GM19438 (cell line): Measurements from ENCODE around the gene TBCEL.
"Not testable (repeated sequence)": the region's sequence is repeated elsewhere in the genome, so short reads cannot be mapped to it uniquely, and the experiment has no call there.

Source experiments
- ATAC-seq: cut with Tn5 transposase; IDR thresholded peaks from one replicate; pipeline ENCODE4 v1.9.1; 2021; ENCODE audit warnings: low read depth; ENCODE audit not compliant: unreplicated experiment

TBCEL gene

DNA sequence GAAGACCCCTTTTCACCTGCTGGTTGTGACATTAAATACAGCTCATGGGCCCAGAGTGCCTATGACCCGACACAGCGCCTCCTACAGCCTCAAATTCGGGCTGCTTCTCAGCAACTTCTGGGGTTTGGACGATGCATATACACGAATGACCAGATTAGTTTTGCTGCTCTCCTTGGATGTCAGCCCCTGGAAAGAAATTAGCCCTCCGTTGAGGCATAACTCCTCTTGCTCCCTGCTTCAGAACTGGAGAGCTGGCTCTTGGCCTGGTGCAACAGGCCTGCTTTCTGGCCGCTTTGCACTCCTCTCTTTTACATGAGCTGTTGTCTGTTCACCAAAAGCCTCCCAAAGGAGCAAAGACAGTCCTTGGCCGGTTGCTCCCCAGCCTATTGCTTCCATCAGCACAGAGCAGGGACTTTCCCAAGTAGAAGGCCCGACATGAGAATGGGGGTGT lies 80.4 kb downstream of the TBCEL start:
- ATAC-seq = no peak

DNA sequence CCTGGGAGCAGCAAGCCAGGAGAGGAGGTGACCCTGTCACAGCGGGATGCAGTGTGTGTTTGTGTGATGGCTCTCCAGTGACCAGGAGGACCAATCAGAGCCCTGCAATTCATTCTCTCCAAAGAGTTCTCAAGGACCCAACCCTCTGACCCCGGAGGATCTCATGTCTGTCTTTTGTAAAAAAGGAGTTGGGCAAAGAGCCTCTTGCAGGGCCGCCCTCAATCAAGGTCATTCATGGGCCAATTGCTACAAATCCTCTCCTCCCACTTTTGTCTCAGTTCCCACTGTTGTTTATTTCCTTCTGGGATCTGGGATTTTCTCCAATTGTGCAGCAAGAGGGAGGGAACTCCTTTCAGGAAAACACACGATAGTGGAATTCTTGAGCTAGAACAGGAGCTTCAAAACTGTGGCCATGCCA lies 81.2 kb downstream of the TBCEL start:
- ATAC-seq = no peak

DNA sequence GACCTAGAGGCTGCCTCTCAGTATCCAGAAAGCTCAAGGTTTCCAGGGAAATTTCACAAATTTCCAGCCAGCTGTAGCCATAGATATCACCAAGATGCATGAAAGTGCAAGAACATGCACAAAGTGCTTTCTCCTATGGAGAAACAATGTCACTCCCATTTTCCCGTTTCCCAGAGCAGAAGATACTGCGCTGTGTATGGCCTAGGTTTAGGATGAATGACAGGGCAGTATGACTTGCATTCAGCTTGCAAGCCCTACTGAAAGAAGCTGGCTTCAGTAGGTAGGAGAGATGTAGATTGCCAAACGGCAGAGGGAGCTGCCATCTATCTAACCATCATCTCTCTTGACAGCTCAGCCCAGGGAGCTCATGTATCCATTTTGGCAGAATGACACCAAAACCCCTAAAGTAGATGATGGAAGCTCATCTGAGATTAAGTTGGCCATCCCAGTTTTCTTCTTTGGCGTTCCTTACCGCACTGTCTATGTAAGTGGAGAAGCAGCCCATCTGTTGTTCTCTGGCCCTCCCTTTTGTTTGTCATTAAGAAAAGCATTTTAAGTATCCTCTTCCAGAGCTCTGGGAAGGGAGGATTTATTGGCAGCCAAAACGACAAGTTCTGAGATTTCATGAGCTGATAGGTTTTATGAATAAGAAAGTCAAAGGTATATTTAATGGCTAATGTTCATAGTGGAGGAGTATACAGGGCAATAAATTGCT lies 81.7 kb downstream of the TBCEL start:
- ATAC-seq = no peak

DNA sequence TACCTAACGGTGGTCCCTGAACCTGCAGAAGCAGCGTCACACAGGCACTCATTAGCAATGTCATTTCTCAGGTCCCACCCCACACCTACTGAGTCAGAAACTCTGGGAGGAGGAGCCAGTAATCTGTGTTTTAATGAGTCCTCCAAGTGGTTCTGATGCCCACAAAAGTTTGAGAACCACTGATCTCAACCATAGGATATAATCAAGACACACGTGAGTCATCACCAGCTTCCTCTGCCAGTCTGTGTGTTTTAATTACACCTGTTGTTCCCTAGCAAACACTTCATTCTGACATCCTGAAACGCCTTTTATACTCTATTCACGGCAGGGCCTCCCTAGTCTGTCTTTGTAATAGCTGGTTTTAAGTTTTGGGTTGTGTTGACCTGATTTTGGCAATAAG lies 82.9 kb downstream of the TBCEL start:
- no peak for ATAC-seq

DNA sequence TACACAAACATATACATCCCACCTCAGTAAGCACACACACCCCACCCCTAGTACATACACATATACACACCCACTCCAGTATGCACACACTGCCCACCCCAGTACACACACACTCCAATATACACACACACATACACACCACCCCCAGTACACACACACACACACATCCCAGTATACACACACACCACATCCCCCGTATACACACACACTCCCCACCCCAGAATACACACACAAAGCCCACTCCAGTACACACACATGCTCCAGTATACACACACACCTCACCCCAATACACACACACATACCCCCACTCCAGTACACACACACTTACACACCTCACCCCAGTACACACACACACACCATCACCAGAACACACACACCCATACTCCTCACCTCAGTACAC lies 84.5 kb downstream of the TBCEL start:
- ATAC-seq = no peak

GRCh38 chr11:121109471-121109870 lies 85.6 kb downstream of the TBCEL start:
- no peak for ATAC-seq

GRCh38 chr11:121109916-121110586 lies 86.1 kb downstream of the TBCEL start:
- ATAC-seq = no peak

GRCh38 chr11:121110871-121111724 lies 87.2 kb downstream of the TBCEL start:
- ATAC-seq = no peak

GRCh38 chr11:121112498-121113455 lies 88.9 kb downstream of the TBCEL start:
- ATAC-seq = no peak

DNA sequence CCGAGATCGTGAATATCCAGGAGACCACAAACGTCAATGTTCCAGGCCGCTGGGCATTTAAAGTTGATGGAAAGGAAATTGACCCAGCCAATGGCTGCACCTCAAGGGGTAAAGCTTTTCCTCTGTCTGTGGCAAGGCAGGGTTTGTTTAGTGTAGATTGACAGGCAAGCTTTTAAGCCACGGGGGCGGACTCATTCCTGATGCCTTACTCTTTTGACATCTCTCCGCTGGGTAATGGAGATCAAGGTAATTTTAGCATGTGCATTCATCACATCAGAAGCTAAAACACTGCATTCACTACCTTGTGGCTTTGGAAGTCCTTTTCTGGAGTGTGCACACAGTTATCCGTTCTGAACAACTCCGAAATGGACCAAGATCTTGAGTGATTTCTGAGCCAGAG lies 89.7 kb downstream of the TBCEL start:
- no peak for ATAC-seq

GRCh38 chr11:121115024-121115423 lies 91.1 kb downstream of the TBCEL start:
- ATAC-seq = not testable (repeated sequence)

GRCh38 chr11:121117788-121118187 lies 93.9 kb downstream of the TBCEL start:
- ATAC-seq = no peak

GRCh38 chr11:121119440-121119839 lies 95.5 kb downstream of the TBCEL start:
- no peak for ATAC-seq

DNA sequence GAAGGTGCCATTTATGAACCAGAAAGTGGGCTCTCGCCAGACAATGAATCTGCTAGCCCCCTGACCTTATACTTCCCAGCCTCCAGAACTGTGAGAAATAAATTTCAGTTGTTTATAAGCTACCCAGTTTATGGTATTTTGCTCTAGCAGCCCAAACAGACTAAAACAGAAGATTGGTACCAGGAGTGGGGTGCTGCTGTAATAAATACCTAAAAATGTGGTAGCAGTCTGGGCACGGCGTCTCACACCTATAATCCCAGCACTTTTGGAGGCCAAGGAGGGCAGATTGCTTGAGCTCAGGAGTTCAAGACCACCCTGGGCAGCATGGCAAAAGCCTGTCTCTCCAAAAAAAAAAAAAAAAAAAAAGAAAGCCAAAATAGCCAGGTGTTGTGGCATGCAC lies 98.4 kb downstream of the TBCEL start:
- ATAC-seq = no peak

DNA sequence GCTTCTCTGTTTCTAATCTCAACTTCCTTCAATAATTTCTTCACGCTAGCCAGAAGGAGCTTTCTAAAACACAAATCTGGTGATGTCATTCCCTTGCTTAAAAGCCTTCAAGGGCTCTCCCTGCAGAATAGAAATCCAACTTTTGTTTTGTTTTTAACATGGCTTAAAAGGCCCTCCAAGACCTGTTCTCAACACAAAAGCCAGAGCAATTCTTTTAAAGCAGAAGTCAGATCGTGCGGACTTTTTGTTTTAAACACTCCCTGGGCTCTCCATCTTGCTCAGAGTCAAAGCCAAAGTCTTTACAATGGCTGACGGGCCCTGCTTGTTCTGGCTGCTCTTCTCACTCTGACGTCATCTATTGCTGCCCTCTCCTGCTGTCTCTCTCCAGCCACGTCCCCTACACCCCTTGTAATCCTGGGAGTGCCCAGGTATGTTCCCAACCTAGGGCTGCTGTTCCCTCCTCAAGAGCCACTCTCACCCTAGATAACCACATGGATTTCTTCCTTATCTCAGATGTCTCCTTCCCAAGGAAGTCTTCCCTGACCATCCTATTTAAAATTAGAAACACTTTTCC lies 99.7 kb downstream of the TBCEL start:
- no peak for ATAC-seq

GRCh38 chr11:121127809-121128208 lies 103.9 kb downstream of the TBCEL start:
- ATAC-seq = no peak

DNA sequence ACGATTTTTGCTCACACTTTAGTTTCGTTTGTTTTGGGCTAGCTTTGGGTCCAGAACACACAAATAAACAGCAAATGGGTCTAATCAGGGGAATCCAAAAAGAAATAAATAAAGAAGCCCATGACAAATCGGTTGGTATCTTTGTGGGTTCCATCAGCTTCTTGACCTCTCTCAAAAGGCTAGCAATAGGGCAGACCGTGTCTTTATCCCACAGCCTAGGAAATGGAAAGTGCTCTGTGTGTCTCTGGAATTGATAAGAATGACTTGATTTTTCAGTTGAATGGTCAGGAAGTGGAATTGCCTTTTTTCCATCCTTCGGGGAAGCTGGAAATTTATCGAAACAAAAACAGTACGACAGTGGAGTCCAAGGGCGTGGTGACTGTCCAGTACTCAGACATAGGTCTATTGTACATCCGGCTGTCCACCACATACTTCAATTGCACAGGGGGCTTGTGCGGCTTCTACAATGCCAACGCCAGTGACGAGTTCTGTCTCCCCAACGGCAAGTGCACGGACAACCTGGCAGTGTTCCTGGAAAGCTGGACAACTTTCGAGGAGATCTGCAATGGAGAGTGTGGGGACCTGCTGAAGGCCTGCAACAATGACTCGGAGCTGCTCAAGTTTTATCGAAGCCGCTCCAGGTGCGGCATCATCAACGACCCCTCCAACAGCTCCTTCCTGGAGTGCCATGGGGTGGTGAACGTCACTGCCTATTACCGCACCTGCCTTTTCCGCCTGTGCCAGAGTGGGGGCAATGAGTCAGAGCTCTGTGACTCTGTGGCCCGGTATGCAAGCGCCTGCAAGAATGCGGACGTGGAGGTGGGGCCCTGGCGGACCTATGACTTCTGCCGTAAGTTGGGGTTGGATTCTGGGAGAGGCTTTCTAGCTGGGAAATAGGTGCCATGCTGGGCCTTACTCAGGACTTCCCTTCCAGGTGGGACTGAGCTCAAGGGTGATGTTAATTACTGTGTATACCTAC lies 105.7 kb downstream of the TBCEL start:
- no peak for ATAC-seq

- no peak for ATAC-seq
Observed at GRCh38 chr11:121131656-121132055, 107.8 kb downstream of the TBCEL start.
